Uterus (tissue), 2 donors: ENCODE results near the gene BRAF.

Experiments used
- CTCF ChIP-seq, 4 experiments: fragments of 200-600 bp in 2 of 4; fragments of 450-650 bp in 2 of 4; sonication (generic) in 2 of 4; IDR thresholded peaks; one replicate each; pipeline ENCODE4 v1.5.1; 2016 to 2019; ENCODE audit warnings: antibody characterized with exemption in 4 of 4, mild to moderate bottlenecking in 2 of 4, moderate library complexity in 1 of 4
- POLR2A ChIP-seq, 2 donors: fragments of 450-650 bp; IDR thresholded peaks; one replicate each; pipeline ENCODE4 v1.6.1; 2016; ENCODE audit warnings: antibody characterized with exemption in 2 of 2, mild to moderate bottlenecking in 1 of 2, moderate library complexity in 1 of 2

DNA sequence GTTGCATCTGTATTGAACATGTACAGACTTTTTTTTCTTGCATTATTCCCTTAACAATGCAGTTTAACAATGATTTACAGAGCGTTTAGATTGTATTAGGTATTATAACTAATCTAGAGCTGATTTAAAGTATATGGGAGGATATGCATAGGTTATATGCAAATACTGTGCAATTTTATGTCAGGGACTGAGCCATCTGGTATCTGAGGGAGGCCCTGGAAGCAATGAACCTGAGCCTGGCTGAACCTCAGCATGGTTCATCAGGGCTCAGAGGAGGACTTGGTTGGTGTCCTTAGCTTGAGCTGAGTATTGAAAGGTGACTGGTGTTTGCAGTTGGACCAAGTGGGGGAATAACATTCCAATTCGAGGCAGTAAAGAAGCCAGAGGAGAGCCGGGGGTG, 247.2 kb downstream of the BRAF start:
- no peak for TF ChIP-seq CTCF (IDR thresholded peaks at IDR 0.05)
- TF ChIP-seq POLR2A (IDR thresholded peaks at IDR 0.05) = no peak
